Measurements from ENCODE around the gene CEP162.
"Not testable (repeated sequence)": the region's sequence is repeated elsewhere in the genome, so short reads cannot be mapped to it uniquely, and the experiment has no call there.

Gene CEP162, protein sequence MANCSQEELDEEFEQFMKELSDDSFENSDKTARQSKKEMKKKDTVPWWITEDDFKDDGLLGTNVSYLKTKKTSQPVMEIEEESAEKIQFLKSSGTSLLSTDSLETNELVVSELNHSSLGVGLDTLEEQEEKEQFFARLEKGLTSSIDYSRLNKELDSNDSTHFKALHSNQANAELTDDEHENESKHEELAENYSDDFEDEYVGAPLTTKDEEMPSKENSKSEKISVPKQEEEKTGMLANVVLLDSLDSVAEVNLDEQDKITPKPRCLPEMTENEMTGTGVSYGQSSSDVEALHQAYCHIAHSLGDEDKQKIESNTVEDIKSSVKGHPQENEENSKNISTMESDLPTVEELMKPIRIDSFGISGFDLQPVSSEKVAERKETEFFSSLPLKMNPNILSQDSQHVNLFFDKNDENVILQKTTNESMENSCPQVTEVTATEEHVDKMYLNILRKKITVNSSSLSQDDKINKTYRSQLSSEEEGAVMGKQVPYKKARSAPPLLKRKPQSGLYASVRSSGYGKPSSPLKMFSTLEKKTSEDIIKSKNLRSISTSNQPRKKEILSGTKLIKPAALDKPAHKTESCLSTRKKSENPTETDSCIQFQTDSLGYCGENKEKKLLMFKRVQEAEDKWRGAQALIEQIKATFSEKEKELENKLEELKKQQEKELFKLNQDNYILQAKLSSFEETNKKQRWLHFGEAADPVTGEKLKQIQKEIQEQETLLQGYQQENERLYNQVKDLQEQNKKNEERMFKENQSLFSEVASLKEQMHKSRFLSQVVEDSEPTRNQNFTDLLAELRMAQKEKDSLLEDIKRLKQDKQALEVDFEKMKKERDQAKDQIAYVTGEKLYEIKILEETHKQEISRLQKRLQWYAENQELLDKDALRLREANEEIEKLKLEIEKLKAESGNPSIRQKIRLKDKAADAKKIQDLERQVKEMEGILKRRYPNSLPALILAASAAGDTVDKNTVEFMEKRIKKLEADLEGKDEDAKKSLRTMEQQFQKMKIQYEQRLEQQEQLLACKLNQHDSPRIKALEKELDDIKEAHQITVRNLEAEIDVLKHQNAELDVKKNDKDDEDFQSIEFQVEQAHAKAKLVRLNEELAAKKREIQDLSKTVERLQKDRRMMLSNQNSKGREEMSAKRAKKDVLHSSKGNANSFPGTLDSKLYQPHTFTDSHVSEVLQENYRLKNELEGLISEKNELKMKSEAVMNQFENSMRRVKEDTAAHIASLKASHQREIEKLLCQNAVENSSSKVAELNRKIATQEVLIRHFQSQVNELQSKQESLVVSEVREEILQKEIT (N-terminal part only)

DNA sequence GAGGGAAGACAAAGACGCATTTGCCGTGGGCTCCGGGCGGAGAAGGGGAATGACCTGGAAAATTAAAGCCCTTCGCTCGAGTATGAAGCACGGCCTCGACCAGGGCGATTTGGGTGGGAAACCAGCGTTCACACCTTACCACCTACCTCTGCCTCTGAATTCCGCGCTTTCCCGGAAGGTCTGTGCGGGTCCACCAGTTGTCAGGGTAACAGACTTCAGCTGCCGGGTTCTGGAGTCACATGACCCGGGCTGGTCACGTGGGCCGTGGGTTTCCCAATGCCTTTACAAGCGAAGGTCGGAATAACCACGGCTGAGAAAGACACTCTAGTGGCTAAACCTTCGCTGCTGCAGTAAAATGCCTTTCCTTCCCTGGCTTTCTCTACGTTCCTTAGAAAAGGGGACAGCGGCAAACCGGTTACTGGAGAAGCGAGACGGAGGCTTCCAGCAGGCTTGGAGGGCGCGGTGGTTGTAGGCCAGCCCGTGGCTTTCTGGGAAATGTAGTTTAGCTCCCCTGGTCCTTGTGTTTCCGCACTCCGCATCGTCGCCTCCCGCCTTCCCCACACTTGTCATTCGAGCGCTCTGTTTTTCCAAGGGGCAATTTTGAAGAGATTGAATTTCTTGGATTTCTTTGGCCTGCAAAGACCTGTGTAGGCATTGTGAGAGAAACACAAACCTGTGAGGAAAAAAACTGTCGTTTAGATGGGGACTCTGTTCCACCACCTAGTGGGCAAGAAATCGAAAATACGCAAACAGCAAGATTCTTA is at the start of gene CEP162:
Gene CEP162, minus strand, starts transcription at position 210 of the 764 bp plus-strand sequence. CDS start 1,250 bp downstream, outside the sequence.
- DNase-seq, result peak; percentile 89

DNA sequence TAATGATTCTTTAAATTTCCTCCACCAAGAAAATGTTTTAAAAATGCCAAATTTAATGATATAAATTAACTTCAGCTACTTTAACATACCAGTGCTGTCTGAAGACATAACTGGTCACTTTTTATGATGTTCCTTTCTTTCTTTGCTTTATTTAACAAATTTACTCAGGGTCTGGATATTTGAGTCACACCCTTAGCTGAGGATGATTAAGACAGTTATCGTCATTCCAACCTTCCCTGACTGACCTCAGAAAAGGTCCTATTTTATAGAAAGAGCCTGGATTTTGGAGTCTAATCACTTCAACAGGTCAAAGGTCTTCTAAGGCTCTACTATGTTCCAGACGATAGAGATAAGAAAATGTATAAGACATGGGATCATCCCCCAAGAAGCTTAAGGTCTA is 47.4 kb upstream of the CEP162 start:
- no peak for DNase-seq

DNA sequence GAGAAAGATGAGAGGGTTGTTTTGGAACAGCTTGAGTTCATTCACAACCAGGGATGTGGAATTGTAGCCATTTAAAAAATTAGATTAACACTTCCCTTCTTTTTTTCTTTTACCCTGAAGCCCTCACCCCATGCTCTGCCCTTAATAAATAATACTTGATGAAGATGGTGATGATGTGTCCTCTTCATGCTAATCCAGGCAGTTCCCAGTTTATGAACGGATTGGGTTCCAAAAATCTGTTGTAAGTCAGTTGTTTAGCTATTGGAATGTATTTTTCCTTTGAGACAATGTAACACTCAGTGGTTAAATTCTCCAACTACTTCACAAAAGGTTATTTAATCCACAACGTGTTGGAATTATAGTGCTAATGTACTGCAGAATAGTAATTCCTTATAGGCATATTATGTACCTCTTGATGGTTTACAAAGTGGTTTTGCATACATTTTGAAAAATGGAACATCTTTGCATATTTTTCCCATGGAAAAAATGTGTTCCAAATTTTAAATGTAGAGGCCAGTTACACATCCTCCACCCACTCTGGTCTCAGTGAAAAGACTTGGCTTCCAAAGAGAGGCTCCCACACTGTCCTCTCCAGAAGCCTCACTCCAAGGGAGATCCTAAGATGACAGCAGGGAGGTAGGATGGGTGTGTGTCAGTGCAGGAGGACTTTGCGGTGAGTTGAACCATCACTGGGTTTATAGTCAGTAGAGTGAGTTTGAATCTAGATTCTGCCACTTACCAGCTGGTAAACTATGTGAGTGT is 45.8 kb upstream of the CEP162 start:
- no peak for DNase-seq

DNA sequence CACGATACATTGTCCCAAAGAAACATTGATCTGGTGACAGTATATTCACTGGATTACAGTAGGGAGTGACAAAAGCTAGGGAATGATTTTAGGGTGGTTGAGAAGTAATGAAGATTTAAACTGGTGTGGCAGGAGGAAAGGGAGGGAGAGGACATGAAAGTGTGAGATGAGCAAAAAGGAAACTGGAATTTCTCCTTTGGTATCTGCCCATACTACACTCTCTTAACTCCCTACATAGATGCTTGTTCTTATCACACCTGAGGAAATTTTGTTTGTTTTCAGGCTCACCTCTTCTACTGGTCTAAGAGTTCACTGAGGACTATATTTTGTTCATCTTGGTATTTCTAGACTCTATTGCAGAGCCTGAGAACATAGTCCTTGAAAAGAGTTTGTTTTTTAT is 44.9 kb upstream of the CEP162 start:
- no peak for DNase-seq

DNA sequence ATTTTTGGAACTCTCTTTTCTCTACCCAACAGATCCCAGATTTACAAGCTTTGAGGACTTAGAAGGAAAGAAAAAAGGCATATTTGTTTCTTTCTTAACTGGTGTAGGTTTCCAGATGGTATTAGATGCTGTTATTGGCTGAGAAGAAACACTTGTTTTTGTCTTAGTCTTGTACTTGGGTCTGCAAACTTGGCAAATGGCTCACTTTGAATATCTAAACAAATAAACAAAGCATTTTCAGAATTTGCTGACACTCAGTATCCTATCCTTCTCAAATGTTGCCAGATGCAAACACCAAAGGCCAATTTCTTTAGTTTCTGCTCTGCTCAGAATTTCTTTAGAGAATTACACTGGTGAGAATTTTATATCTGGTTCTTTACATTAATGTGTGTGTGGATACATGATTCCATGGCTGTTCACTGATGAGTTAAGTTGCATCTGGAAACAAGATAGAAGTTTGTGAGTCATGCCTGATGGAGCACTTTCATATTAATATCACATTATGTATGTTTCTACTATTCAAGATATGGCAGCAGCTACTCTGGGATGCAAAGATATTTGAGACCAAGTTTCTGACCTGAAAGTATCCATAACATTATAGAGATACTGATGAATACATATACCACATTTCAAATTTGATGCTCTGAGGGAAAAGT is 43.7 kb upstream of the CEP162 start:
- no peak for DNase-seq

DNA sequence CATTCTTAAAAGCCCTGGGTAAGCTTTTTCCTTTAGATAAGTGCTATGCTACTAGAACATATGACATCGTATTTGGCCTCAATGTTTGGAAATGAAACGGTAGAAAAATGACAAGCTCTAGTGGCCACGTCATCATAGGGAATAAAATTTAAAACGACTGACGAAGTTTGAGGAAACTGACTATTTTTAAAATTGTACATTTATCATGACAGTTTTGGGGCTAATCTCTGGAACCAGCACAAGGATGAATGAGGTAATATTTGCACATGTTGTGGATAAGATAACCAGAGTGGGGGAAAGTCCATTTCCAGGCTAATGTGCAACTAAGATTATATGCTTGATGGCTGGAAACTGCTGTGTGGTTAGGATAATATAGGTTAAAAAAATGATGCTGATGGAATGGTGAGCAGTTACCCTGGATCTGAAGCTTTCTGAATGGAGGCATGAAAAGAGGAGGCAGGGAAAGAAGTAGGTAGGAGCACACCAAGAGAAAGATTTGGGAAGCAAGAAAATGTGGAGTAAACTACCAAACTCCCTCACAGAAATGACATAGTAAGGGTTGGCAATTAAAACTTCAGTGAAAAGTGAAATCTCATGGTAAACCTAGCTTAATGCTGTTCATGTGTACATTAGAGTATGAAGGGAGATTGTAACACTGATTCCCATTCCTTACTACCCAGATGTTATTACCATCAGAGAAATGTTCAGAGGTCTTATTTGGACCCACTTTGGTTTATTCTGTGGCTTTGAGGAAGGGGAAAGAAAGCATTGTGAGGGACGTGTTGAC is 42.7 kb upstream of the CEP162 start:
- no peak for DNase-seq

DNA sequence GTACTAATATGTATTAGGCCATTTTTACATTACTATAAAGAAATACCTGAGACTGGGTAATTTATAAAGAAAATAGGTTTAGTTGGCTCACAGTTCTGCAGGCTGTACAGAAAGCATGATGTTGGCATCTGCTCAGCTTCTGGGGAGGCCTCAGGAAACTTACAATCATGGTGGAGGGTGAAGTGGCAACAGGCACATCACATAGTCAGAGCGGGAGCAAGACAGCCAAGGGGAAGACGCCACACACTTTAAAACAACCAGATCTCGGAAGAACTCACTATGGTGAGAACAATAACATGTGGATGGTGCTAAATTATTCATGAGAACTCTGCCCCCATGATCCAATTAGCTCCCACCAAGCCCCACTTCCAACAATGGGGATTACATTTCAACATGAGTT is 41.3 kb upstream of the CEP162 start:
- no peak for DNase-seq

DNA sequence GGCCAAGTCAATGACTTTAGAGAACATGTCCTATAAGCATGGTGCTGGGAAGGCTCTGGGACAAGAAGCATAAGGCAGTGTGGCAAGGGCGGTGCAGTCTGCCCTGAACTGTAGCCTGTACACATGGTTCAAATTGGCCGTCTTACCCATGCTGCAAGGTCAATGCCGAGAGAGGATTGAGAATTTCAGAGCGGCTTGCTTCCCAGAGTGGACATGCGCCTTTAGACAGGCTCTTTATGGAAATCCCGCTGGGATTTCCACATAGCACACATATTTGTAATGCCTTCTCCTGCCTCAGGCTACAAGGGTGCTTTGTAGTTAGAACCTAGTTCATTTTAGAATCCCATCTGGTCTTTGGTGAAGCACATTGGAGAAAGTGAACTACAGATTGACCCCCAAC is 36.1 kb upstream of the CEP162 start:
- DNase-seq, result no peak

DNA sequence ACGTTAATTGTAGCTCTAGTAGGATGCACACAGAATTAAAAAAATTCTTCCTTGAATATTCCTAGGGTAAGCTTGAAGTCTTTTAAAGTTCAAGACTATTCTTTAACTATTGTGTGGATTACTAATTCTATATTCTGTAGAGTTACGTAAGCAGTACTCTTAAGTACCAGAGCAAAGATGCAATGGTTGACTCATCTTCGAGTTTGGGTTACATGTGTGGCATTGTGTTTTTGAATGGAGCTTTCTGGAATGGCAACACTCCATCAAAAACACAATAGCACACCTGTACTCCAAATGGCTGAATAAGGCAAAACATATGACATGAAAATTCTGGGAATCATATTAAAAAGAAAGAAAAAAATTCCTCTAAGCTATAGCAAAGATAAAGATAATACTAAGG is 33.5 kb upstream of the CEP162 start:
- DNase-seq, result no peak

DNA sequence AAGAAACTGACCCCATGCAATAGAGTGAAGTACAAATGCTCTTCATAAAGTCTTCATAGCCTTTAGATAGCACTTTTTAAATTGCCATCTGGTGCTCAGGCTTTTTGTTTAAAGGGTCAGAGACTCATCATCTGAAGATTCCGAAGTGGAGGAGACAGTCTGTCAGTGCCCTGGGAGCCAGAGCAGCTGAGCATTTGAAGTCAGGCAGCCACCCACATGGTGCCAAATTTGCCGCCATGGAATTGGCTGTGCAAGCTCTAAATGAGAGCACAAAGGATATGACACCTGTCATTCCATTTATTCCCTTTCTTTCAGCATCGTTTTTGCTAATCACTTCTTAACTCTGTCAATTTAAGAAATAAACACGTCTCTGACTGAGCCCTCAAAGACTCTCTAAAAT is 32.8 kb upstream of the CEP162 start:
- no peak for DNase-seq

DNA sequence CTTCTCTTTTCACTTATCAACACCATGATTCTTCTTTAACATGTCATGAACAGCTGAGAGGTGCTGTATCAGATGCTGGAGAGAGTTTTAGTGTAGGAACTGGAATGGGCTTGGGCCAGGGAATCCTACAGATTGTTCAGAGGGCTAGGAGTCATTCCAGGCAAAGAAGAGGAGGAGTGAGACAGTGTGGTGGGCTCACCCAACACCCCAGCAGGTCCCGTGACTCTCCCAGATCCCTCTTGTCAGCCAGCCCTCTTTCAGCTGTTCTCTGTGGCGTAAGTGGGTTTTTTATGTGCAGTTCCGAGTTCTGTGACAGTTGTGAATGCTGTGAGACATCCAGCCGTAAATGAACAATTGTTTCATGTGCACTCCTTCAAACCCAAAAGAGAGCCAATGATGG is 31.4 kb upstream of the CEP162 start:
- DNase-seq, result no peak

DNA sequence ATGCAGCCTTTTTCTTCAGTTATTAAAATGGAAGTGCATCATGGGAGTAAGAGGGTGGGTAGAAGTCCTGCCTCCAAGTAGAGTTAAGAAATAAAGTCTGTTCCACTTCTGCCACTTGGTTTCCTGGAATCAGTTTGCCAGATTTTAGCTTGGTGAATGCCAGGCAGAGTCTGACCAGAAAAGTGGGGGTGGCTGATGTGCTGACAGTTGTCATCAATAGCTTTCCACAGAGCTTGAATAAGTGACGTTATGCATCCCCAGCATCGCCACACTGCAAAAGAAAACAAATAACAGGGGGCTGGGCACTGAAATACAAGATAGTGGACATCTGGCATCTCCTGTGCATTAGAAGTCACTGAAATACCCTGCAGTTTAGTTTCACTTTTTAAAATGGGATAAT is 30.8 kb upstream of the CEP162 start:
- DNase-seq, result no peak

DNA sequence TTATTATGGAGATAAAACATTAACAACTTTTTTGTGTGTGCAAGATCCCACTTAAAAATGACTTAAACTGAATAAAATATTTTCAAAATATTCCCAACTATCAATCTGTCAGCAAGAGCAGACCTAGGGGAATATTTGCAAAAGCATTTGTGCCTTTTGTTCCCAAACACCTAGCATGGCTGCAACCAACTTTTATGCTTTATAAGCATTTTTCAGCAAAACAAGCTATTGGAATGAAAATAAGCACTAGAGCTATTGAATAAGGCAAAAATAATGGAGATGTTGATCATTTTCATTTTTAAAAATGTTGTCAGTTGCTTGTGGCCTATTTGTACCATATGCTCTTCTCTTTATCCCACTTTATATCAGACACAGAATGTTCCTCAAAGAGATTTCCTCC is 28.2 kb upstream of the CEP162 start:
- no peak for DNase-seq

DNA sequence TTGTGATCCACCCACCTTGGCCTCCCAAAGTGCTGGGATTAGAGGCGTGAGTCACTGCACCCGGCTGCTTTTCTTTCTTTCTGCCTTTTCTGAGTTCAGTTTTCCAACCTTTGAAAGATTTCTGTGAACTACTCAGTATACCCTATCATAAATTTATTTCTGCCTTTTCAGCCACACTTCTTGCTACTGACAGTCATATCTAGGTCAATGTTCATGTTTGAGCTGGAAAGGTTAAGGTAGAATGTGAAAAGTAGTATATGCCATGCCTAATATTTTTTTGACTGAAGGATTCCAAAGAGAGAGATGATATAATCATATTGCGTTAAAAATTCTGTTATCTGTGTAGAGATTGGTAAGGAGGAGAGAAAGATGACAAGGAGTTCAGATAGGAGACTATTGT is 25.9 kb upstream of the CEP162 start:
- DNase-seq, result no peak

DNA sequence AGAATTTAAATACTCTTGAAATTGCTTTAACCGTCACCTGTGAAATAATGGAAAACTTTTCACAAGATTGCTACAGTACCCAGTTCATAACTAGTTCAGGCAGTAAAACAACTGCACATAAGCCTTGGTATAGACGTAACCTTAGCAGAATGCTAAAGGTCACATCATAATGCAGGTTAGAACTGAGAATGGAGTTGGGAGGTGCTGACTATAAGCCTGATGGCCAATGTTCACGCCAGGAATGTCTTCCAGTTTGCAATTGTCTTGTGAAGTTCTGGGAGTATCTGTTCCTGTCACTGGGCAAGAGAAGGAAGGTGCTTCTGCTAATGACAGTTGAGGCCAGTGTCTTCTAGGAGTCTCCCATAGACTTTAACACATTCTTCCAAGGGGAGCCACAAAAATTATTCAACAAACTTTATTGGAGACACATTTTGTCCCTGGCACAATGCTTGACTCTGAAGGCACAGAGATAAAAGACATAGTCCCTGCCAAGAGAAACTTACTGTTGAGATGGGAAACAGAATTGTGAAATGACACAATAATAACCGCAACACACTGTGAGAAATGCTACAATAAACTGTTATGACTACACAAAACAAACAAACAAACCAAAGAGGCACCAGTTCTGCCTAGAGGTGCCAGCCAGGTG is 24.6 kb upstream of the CEP162 start:
- DNase-seq, result no peak

DNA sequence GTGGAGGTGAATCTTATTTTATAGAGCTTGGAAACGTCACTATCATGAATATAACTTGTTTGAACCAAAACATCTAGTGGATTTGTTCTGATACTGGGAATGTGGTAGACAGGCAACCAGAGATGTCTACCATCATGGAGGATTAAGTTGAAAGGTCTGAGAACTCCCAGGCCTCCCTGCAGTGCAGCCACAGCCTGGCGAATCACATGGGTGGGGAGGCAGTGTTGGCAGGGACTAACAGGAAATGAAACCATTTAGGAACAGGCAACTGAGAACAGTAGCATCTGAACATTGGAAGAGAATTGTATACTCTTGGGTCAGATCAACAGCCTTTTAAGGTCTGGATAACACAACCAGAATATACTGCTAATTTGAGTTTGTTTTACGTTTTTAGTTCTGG is 22.3 kb upstream of the CEP162 start:
- no peak for DNase-seq

DNA sequence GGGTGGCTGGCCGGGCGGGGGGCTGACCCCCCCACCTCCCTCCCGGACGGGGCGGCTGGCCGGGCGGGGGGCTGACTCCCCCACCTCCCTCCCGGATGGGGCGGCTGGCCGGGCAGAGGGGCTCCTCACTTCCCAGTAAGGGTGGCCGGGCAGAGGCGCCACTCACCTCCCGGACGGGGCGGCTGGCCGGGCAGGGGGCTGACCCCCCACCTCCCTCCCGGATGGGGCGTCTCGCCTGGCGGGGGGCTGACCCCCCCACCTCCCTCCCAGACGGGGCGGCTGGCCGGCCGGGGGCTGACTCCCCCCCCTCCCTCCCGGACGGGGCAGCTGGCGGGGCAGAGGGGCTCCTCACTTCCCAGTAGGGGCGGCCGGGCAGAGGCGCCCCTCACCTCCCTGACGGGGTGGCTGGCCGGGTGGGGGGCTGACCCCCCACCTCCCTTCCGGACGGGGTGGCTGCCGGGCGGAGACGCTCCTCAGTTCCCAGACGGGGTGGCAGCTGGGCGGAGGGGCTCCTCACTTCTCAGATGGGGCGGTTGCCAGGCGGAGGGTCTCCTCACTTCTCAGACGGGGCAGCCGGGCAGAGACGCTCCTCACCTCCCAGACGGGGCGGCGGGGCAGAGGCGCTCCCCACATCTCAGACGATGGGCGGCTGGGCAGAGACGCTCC is 17.1 kb upstream of the CEP162 start:
- DNase-seq, result not testable (repeated sequence)

DNA sequence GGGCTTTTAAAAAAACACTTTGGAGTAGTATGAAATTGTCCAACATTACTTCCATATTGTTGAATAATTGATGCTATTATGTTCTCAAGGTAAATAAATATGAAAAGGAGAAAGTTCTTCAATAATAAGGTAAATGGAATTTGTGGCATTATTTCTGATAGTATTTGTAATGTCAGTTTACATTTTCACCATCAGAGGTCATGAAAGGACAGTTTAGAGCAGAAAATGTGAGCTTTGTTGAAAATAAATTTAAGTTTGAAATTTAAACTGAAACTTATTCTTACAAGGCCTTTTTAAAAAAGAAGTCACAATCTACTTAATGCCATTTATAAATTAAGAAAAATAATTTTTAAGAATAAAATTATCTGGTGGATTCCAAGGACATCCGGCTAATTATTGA is 15.8 kb upstream of the CEP162 start:
- DNase-seq, result no peak

DNA sequence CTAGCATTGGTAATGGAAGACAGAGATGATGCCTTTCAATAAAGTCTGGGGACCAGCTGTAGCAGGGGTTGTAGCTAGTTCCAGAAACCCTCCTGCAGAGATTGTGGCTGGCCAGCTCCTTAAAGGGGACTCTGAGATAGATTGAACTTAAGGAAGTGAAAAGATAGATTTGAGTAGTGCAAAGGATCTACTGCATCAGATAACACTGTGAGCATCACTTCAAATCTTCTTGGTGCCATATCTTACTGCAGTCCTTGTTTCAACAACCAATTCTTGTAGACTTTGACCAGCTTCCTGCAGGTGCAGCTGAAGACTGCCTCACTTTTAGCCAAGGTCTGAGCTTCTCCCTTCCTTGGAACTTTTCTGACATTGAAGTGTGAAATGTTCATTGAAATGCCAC is 14.8 kb upstream of the CEP162 start:
- no peak for DNase-seq

All from activated naive CD4-positive, alpha-beta T cell treated with Interleukin-2 at 50 U/mL for 16 hours (primary cell).